K562 (cell line): ENCODE measurements around the gene FGR. TPM values are rescaled to one million over a fixed set of nuclear protein-coding genes. Genes with fewer than 3 reads are reported as not detected.

Source experiments
- ETV1 ChIP-seq: fragments of 450-650 bp; conservative IDR thresholded peaks from 2 replicates; pipeline ENCODE4 v1.6.1; 2016; ENCODE audit warnings: missing genetic modification characterization, control low read depth, low read depth, missing compliant biosample characterization
- KDM1A ChIP-seq, 2 experiments: fragments of 450-650 bp; IDR thresholded peaks; 2 replicates each; pipeline ENCODE4 v1.6.1; 2016; ENCODE audit warnings: mild to moderate bottlenecking in 2 of 2
- PHB ChIP-seq: fragments of 250-450 bp; sonication (Bioruptor Pico); IDR thresholded peaks from 2 replicates; pipeline ENCODE4 v1.5.0; 2021
- SREBF1 ChIP-seq: fragments of 150-350 bp; IDR thresholded peaks from 2 replicates; pipeline ENCODE4 v1.6.1; 2014; ENCODE audit warnings: antibody characterized with exemption, low read depth, low read length, borderline replicate concordance
- TBL1XR1 ChIP-seq, 2 experiments: IDR thresholded peaks; 2 replicates each; pipeline ENCODE4 v1.6.1; 2012; ENCODE audit warnings: improper control_type of control experiment in 2 of 2, low read length in 2 of 2, mild to moderate bottlenecking in 1 of 2
- U2AF1 ChIP-seq: fragments of 200-400 bp; formaldehyde crosslinking; optimal IDR thresholded peaks from 2 replicates; pipeline ENCODE3; 2017; ENCODE audit warnings: mild to moderate bottlenecking, low read depth, low read length, moderate library complexity
- ZBTB11 ChIP-seq, 3 experiments: fragments of 200-800 bp in 1 of 3; fragments of 250-450 bp in 1 of 3; fragments of 450-650 bp in 1 of 3; sonication (Bioruptor Pico) in 1 of 3; sonication (Bioruptor generic) in 1 of 3; formaldehyde crosslinking in 1 of 3; IDR thresholded peaks; 2 replicates each; pipeline versions ENCODE4 v1.6.1 to v1.8.0; 2016 to 2022; ENCODE audit warnings: mild to moderate bottlenecking in 2 of 3, missing genetic modification characterization in 2 of 3, missing compliant biosample characterization in 1 of 3, moderate library complexity in 1 of 3
- ZNF398 ChIP-seq: fragments of 250-450 bp; sonication (Bioruptor Pico); IDR thresholded peaks from 2 replicates; pipeline ENCODE4 v1.8.0; 2021; ENCODE audit warnings: moderate library complexity, mild to moderate bottlenecking, inconsistent platforms
- ZNF75A ChIP-seq: fragments of 450-650 bp; formaldehyde crosslinking; IDR thresholded peaks from 2 replicates; pipeline ENCODE4 v1.4.0; 2020; ENCODE audit warnings: mild to moderate bottlenecking
- polyA plus RNA-seq, 8 experiments: library from polyadenylated mRNA; depleted of rRNA in 4 of 8; stranded (reverse) in 5 of 8; unstranded in 3 of 8; fragments of >200 nt; fragmentation: Nextera tagmentation in 2 of 8; fragmentation: Illumina TruSeq in 1 of 8; extraction: Ambion mirVana in 2 of 8; extraction: Trizol in 1 of 8; gene quantifications; 2 replicates each; pipeline versions ENCODE4 v1.2.1 to v1.2.3, GENCODE V29; 2011 to 2014; ENCODE audit warnings: inconsistent platforms in 1 of 8, missing spikeins in 1 of 8
- total RNA-seq, 7 experiments: library from RNA; depleted of rRNA in 6 of 7; stranded (reverse); fragments of >200 nt in 6 of 7; fragmentation: Illumina TruSeq in 2 of 7; extraction: Trizol in 2 of 7; gene quantifications; 2 replicates each; pipeline versions ENCODE4 v1.2.1 to v1.2.3, GENCODE V29; 2011 to 2021; ENCODE audit warnings: low replicate concordance in 1 of 7

Gene FGR
- total and polyA plus RNA-seq, 9 of the 15 experiments (the other 6 are each of a cell fraction or from before 2014, with no cell fraction given) = 0.04 to 0.11 TPM; not detected in 7

- TF ChIP-seq ZNF398 (no peak), ETV1 (tag) (no peak), SREBF1 (no peak), ZNF75A (CRISPR knock-in tag) (no peak), KDM1A (IDR thresholded peaks at IDR 0.05) (peak in 1 of 2 experiments; percentile 61; a peak in 1 of 4 replicates), ZBTB11 (CRISPR knock-in tag; IDR thresholded peaks at IDR 0.05) (peak in 1 of 3 experiments; percentile 58; a peak in 2 of 6 replicates), PHB (0 out of 2 replicates have a peak, but pooled peaks have one; percentile 24), U2AF1 (peak; percentile 56), TBL1XR1 (IDR thresholded peaks at IDR 0.05; ENCODE audit: low read length in 2 of 2) (0 out of 4 replicates have a peak, but pooled peaks of 1 of the 2 experiments have one; percentile 26)
Measured at GRCh38 chr1:27603681-27604578, 31.1 kb downstream of the FGR start, which contains the start of gene AHDC1 (continued).
